Natural killer cell (primary cell): ENCODE results near the gene ANO10. TPM values are rescaled to one million over a fixed set of nuclear protein-coding genes. Genes with fewer than 3 reads are reported as not detected.

Source experiments
- ATAC-seq, 3 donors: fragments of 150-1000 bp in 2 of 3; fragments of 200-7000 bp in 1 of 3; cut with Tn5 transposase; 1 replicate in 1 of 3; 2 replicates in 2 of 3; pipeline ENCODE4 v1.10.0; 2021; ENCODE audit warnings: mild to moderate bottlenecking in 2 of 3, moderate library complexity in 2 of 3
- DNase-seq, 2 donors: peaks; one replicate each; pipeline versions ENCODE4 v3.0.0 to v3.0.0-alpha.2; 2013 to 2021; ENCODE audit warnings: mixed read lengths in 1 of 2
- H3K27ac ChIP-seq: one replicate; pipeline ENCODE4 v1.5.1; 2013; ENCODE audit warnings: mild to moderate bottlenecking, low read length
- H3K27me3 ChIP-seq: one replicate; pipeline ENCODE4 v1.6.1; 2013; ENCODE audit warnings: low read length; ENCODE audit not compliant: control insufficient read depth, insufficient read depth
- H3K36me3 ChIP-seq: one replicate; pipeline ENCODE4 v1.6.1; 2013; ENCODE audit warnings: low read length; ENCODE audit not compliant: control insufficient read depth, insufficient read depth
- H3K4me1 ChIP-seq: one replicate; pipeline ENCODE4 v1.6.1; 2013; ENCODE audit warnings: low read length; ENCODE audit not compliant: control insufficient read depth, insufficient read depth
- H3K4me3 ChIP-seq: one replicate; pipeline ENCODE4 v1.5.1; 2013; ENCODE audit warnings: low read length
- H3K9me3 ChIP-seq: one replicate; pipeline ENCODE4 v1.6.1; 2013; ENCODE audit warnings: low read length; ENCODE audit not compliant: control insufficient read depth, insufficient read depth
- H3K27ac Mint-ChIP-seq, 2 donors: one replicate each; pipeline ENCODE4 v1.8.0; 2022; ENCODE audit warnings: mild to moderate bottlenecking in 2 of 2, mixed read lengths in 2 of 2, moderate library complexity in 1 of 2
- H3K27me3 Mint-ChIP-seq, 2 donors: one replicate each; pipeline ENCODE4 v1.8.0; 2022; ENCODE audit warnings: low read depth in 2 of 2, mixed read lengths in 2 of 2
- H3K36me3 Mint-ChIP-seq: one replicate; pipeline ENCODE4 v1.8.0; 2022; ENCODE audit warnings: mixed read lengths
- H3K4me1 Mint-ChIP-seq, 2 donors: one replicate each; pipeline ENCODE4 v1.8.0; 2022; ENCODE audit warnings: mixed read lengths in 2 of 2
- H3K4me3 Mint-ChIP-seq: one replicate; pipeline ENCODE4 v1.8.0; 2022; ENCODE audit warnings: mild to moderate bottlenecking, moderate library complexity, mixed read lengths
- H3K9me3 Mint-ChIP-seq, 2 donors: one replicate each; pipeline ENCODE4 v1.8.0; 2022; ENCODE audit warnings: mixed read lengths in 2 of 2
- WGBS: methylation state at CpG from one replicate; pipeline ENCODE4 v1.1.7; 2013; ENCODE audit warnings: missing lambda C conversion rate; ENCODE audit not compliant: insufficient coverage; 5-methylcytosine and 5-hydroxymethylcytosine counted together
- intact Hi-C: fragments of 100-400 bp; cut with micrococcal nuclease; formaldehyde crosslinking; loops from one replicate; pipeline ENCODE4 v1.14.2; 2022
- total RNA-seq, 4 donors: library from RNA; stranded (reverse); fragments of 120-200 nt in 1 of 4; gene quantifications; one replicate each; pipeline versions ENCODE4 v1.2.3 to v1.2.4, GENCODE V29; 2013 to 2022
- TF ChIP-seq, protein P1 (sequence below): fragments of 200-600 bp; IDR thresholded peaks from one replicate; pipeline ENCODE4 v1.8.0; 2022; ENCODE audit warnings: antibody characterized with exemption

ANO10 gene
- total RNA-seq, 3 donors from 2014 or later (not counting 1 experiment from before 2014, with no cell fraction given): 8.9 to 11.2 (median 10.9) TPM

DNA sequence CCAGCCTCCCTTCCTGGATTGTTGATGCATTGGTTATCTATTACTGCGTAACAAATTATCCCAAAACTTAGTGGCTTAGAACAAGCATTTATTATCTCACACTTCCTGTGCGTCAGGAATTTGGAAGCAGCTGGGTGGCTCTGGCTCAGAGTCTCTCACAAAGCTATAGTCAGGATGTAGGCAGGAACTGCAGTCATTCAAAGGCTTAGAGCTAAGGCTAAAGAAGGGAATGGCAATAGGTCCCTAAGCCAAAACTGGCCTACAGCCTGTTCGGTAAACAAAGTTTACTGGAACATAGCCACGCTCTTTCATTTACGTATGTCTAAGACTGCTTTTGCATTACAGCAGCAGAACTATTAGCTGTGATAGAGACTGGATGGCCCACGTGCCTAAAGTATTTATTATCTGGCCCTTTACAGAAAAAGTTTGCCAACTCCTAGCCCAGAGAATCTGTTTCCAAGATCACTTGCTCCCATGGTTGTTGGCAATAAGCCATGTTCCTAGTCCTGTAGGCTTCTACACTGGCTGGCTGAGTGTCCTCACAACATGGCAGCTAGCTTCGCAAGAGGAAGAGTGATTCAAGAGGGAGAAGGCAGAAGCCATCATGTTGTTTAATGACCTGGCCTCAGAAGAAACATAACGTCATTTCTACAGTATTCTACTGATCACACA lies 203.1 kb downstream of the ANO10 start:
- no peak overlapping the region for H3K27ac ChIP-seq
- DNase-seq (no peak), ATAC-seq (no peak)
- Mint-ChIP-seq H3K27me3 (no peaks in the 10 kb centered on the region), H3K4me3 (no peak overlapping the region), H3K36me3 (no peaks in the 10 kb centered on the region), H3K27ac (no peak overlapping the region), H3K9me3 (no peaks in the 10 kb centered on the region), H3K4me1 (peaks cover 2 to 8% of the 10 kb centered on the region in 2 donors)
- no peaks in the 10 kb centered on the region for H3K9me3 ChIP-seq
- no peak overlapping the region for H3K4me3 ChIP-seq
- no peaks in the 10 kb centered on the region for H3K27me3 ChIP-seq
- no peaks in the 10 kb centered on the region for H3K4me1 ChIP-seq
- H3K36me3 ChIP-seq: no peaks in the 10 kb centered on the region
- intact Hi-C loops: no loop called here
- TF ChIP-seq, protein P1, sequence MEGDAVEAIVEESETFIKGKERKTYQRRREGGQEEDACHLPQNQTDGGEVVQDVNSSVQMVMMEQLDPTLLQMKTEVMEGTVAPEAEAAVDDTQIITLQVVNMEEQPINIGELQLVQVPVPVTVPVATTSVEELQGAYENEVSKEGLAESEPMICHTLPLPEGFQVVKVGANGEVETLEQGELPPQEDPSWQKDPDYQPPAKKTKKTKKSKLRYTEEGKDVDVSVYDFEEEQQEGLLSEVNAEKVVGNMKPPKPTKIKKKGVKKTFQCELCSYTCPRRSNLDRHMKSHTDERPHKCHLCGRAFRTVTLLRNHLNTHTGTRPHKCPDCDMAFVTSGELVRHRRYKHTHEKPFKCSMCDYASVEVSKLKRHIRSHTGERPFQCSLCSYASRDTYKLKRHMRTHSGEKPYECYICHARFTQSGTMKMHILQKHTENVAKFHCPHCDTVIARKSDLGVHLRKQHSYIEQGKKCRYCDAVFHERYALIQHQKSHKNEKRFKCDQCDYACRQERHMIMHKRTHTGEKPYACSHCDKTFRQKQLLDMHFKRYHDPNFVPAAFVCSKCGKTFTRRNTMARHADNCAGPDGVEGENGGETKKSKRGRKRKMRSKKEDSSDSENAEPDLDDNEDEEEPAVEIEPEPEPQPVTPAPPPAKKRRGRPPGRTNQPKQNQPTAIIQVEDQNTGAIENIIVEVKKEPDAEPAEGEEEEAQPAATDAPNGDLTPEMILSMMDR: no peak
- 98% methylated on average over 8 of the region's 8 CpGs for WGBS

DNA sequence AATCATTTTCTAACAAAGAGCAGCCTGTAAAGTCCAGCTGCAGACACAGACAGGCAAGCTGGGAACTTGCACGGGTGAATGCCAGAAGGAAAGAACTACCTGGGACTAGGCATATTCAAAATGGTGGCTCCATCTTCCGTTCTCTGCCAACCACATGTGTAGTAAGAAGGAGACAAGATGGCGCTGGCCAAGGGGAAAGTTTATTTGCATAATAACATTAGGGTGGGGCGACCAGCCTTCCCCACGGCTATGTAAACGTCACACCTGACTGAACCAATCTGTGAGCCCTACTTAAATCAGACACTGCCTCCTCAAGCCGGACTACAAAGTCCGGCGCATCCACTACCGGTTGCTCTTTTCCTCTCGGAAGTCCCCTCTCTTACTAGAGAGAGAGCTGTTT lies 204.7 kb downstream of the ANO10 start:
- no peak overlapping the region for H3K27ac ChIP-seq
- 96% methylated on average over 11 of the region's 11 CpGs for whole genome bisulfite sequencing
- ATAC-seq (no peak), DNase-seq (no peak)
- intact Hi-C loops: no loop called here
- H3K4me1 ChIP-seq: no peaks in the 10 kb centered on the region
- Mint-ChIP-seq H3K27ac (no peak overlapping the region), H3K9me3 (no peaks in the 10 kb centered on the region), H3K4me1 (peaks cover 10 to 24% of the 10 kb centered on the region in 2 donors), H3K36me3 (no peaks in the 10 kb centered on the region), H3K27me3 (no peaks in the 10 kb centered on the region), H3K4me3 (no peak overlapping the region)
- no peak overlapping the region for H3K4me3 ChIP-seq
- TF ChIP-seq, protein P1: no peak
- H3K9me3 ChIP-seq: no peaks in the 10 kb centered on the region
- H3K36me3 ChIP-seq: no peaks in the 10 kb centered on the region
- no peaks in the 10 kb centered on the region for H3K27me3 ChIP-seq

DNA sequence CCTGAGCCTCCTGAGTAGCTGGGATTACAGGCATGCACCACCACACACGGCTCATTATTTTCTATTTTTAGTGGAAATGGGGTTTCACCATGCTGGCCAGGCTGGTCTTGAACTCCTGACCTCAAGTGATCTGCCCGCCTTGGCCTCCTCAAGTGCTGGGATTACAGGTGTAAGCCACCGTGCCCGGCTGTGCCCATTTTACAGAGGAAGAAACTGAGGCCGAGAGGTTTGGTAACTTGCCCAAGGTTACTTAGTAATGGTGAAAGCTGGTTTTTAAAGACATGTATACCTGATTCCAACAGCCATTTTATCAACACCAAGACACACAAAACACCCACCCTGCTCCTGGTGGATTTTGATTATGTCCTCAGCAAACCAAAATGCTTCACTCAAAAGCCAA lies 206.7 kb downstream of the ANO10 start:
- Mint-ChIP-seq H3K27ac (no peak overlapping the region), H3K9me3 (no peaks in the 10 kb centered on the region), H3K36me3 (no peaks in the 10 kb centered on the region), H3K4me1 (peaks cover 10 to 21% of the 10 kb centered on the region in 2 donors), H3K4me3 (no peak overlapping the region), H3K27me3 (no peaks in the 10 kb centered on the region)
- H3K4me1 ChIP-seq: no peaks in the 10 kb centered on the region
- H3K27ac ChIP-seq: no peak overlapping the region
- 99% methylated on average over 5 of the region's 5 CpGs for WGBS
- H3K9me3 ChIP-seq: no peaks in the 10 kb centered on the region
- H3K4me3 ChIP-seq: no peak overlapping the region
- no peak for DNase-seq
- TF ChIP-seq, protein P1: no peak
- no peaks in the 10 kb centered on the region for H3K36me3 ChIP-seq
- intact Hi-C loops: no loop called here
- no peak for ATAC-seq
- no peaks in the 10 kb centered on the region for H3K27me3 ChIP-seq
